ENCODE data around the gene TLR5.

DNA sequence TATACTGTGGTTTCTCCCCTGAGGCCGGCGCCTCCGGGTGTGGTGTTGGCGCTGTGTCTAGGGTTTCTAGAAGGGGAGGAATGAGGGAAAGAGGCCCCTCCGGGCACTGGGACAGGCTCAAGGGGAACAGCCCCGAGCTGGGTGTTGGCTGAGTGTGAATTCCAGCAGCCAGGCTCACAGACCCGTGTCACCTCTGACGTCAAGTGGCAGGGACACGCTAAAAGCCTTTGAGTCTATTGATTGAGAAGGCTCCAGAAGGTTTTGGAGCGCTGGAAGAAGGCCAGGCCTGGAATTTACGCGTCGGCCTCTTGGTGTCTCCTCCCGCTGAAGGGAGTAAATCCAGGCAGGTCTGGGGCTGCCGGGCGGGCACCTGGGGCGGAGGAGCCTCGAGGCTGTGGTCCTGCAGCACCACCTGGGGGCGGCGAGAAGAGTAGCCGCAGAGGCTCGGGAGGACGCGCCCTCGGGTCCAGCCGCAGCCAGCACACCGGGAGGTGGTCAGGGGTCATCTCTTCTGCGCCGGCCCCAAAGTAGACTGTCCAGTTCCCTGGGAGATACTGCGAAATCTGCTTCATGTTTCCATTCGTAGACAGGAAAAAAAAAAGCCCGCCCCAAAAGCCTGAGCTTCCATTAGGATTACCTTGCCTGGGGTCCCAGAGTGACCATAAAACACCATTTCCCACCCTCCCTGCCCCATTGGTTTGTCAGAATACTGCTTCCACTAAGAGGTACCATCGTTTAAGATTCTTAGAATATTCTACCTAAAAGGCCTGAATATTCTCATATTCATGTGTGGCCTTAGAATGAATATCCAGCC, 61.7 kb downstream of the TLR5 start:
- TF ChIP-seq, protein P1, sequence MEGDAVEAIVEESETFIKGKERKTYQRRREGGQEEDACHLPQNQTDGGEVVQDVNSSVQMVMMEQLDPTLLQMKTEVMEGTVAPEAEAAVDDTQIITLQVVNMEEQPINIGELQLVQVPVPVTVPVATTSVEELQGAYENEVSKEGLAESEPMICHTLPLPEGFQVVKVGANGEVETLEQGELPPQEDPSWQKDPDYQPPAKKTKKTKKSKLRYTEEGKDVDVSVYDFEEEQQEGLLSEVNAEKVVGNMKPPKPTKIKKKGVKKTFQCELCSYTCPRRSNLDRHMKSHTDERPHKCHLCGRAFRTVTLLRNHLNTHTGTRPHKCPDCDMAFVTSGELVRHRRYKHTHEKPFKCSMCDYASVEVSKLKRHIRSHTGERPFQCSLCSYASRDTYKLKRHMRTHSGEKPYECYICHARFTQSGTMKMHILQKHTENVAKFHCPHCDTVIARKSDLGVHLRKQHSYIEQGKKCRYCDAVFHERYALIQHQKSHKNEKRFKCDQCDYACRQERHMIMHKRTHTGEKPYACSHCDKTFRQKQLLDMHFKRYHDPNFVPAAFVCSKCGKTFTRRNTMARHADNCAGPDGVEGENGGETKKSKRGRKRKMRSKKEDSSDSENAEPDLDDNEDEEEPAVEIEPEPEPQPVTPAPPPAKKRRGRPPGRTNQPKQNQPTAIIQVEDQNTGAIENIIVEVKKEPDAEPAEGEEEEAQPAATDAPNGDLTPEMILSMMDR (IDR thresholded peaks at IDR 0.05; ENCODE audit: poor library complexity, severe bottlenecking) = peak; percentile 98
- peak; percentile 99 for TF ChIP-seq RAD21 (conservative IDR thresholded peaks at IDR 0.05)
- TF ChIP-seq EZH2 (IDR thresholded peaks at IDR 0.05; ENCODE audit: borderline replicate concordance, insufficient read depth, low read length, poor library complexity, severe bottlenecking) = no peak
- no peak for TF ChIP-seq TAF1 (IDR thresholded peaks at IDR 0.05; ENCODE audit: low read depth)
- TF ChIP-seq MXI1 (conservative IDR thresholded peaks at IDR 0.05; ENCODE audit: poor library complexity, severe bottlenecking) = no peak
- TF ChIP-seq POLR2AphosphoS5 (IDR thresholded peaks at IDR 0.05) = no peak
- peak; percentile 100 for TF ChIP-seq SMC3 (conservative IDR thresholded peaks at IDR 0.05; ENCODE audit: poor library complexity)
